ENCODE data around the gene GTF2F1. TPM values are rescaled to one million over a fixed set of nuclear protein-coding genes. Genes with fewer than 3 reads are reported as not detected.
"Not testable (repeated sequence)": the region's sequence is repeated elsewhere in the genome, so short reads cannot be mapped to it uniquely, and the experiment has no call there.

GTF2F1 gene
- 100 to 1,000 TPM in 2 of 4 donors, 10 to 100 TPM in 2; 78.9 to 112 (median 102) TPM for polyA plus RNA-seq (ENCODE audit: insufficient read length in 4 of 4)

DNA sequence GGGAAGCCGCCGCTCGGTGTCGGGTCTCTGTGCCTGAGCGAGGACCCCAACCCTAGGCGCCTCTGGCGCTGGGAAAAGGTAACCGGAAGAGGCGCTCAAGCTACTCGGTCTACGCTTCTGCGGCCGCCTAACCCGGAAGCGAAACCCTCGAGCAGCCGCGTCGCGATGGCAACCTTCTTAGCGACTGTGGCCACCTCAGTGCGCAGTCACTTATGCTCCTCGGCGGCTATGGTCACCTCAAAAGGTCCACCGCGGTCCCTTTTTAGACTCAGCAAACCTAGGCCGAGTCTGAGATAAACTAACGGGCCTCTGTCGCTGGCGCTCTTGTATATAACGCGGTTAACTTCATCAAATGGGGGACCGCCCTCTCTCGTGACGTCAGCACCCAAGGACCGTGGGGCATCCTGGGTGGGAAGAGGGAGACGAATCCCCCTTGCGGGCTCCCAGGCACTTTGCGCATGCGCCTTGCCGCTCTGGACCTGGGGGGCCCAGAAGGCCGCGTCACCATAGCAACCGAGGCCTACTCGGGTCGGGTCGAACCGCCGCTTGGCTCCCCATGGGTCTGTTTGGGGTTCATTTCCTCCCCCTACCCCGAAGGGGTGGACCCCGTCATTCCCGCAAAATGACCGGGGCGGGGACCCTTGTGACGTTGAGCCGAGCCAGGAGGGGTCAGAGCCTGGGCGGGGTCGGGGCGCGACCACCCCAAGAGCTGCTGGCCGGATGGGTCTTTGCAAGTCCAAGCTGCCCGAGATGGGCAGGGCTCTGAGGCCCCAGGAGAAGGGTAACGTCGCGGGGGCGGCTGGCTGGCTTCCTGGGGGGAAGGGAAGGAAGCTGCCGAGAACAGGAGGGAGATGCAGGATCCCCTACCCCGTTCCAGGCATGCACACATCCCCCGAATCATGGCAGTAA lies at the start of gene GTF2F1:
TSS of gene GTF2F1 (minus strand) at position 91 of the 909 bp plus-strand sequence. CDS start 169 bp downstream, outside the sequence.
- DNase-seq (ENCODE audit: low read depth in 4 of 4, low spot score in 2 of 4): peak; percentile 96 to 99 (median 98)

DNA sequence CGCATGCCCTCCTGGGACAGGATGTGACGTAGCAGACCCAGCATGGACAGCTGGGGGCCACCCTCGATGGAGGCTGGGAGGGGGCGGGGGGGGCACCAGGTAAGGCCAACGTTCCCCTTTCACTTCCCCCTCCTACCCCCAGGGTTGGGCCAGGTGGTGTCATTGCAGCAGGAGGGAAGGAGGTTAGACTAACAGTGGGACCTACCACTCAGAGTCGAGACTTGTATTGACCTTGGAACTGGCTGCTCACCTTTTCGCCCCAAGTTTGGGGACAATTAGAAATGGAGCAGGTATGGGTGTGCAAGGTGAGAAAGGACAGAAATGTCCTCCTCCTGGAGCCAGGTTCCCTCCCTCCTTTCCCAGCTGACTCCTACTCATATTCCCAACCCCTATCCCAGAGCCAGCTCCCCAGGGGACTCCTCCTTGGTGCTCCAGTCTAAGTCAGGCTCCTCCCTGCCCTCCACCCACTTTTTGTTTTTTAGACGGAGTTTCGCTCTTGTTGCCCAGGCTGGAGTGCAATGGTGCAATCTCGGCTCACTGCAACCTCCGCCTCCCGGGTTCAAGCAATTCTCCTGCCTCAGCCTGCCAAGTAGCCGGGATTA lies 49.2 kb upstream of the GTF2F1 start:
- no peak for DNase-seq (ENCODE audit: low read depth in 4 of 4, low spot score in 2 of 4)

GRCh38 chr19:6440905-6441304 lies 47.9 kb upstream of the GTF2F1 start:
- no peak for DNase-seq (ENCODE audit: low read depth in 4 of 4, low spot score in 2 of 4)

GRCh38 chr19:6439743-6440142 lies 46.8 kb upstream of the GTF2F1 start:
- DNase-seq (ENCODE audit: low read depth in 4 of 4, low spot score in 2 of 4): no peak

DNA sequence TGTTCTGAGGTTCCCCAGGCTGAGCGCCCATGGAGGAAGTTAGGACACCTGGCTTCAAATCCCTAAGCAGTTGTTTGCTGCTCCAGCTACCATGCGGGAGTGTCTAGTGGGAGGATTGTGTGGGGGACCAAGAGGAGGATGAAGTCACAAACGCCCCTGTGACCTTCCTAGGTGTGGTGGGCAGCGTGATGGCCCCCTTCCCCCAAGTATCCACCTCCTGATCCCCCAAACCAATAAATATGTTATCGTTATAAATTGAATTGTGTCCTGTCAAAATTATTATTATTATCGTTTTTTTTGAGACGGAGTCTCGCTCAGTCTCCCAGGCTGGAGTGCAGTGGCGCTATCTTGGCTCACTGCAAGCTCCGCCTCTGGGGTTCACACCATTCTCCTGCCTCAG lies 40.7 kb upstream of the GTF2F1 start, which contains the start of gene SLC25A41:
TSS of gene SLC25A41 (minus strand) at position 101 of the 400 bp plus-strand sequence. CDS start at position 31, 70 bp downstream.
- no peak for DNase-seq (ENCODE audit: low read depth in 4 of 4, low spot score in 2 of 4)

- DNase-seq (ENCODE audit: low read depth in 4 of 4, low spot score in 2 of 4): no peak
Measured at GRCh38 chr19:6433165-6433564, 40.2 kb upstream of the GTF2F1 start.

- DNase-seq (ENCODE audit: low read depth in 4 of 4, low spot score in 2 of 4): no peak
Measured at GRCh38 chr19:6431891-6432290, 38.9 kb upstream of the GTF2F1 start.

- DNase-seq (ENCODE audit: low read depth in 4 of 4, low spot score in 2 of 4): no peak
Measured at GRCh38 chr19:6429419-6430221, 36.7 kb upstream of the GTF2F1 start.

GRCh38 chr19:6428692-6429418 lies 35.9 kb upstream of the GTF2F1 start:
- not testable (repeated sequence) for DNase-seq (ENCODE audit: low read depth in 4 of 4, low spot score in 2 of 4)

DNA sequence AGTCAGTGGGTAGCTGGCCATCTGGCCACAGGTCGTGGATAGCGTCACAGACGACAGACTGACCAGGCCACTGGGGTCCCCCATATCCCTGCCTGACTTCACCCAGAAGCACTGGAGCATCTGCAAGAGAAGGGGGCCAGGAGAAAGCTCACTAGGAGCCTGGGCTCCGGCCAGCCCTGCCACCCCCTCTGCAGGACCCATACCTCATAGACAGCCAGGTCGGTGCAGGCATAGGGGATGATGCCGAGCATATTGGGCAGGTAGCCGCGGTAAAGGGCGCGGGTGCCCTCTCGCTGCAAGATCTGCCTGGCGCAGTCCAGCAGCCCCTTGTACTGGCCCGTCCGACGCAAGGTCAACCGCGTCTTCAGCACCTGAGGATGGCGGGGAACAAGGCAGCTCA lies 34.2 kb upstream of the GTF2F1 start:
- DNase-seq (ENCODE audit: low read depth in 4 of 4, low spot score in 2 of 4): no peak

GRCh38 chr19:6425732-6426620 lies 33.0 kb upstream of the GTF2F1 start:
- DNase-seq (ENCODE audit: low read depth in 4 of 4, low spot score in 2 of 4): no peak

GRCh38 chr19:6424939-6425731 lies 32.2 kb upstream of the GTF2F1 start:
- peak; percentile 100 for DNase-seq (ENCODE audit: low read depth in 4 of 4, low spot score in 2 of 4)

- DNase-seq (ENCODE audit: low read depth in 4 of 4, low spot score in 2 of 4): no peak
Measured at GRCh38 chr19:6424195-6424938, 31.4 kb upstream of the GTF2F1 start, which contains the start of gene KHSRP. Gene KHSRP, minus strand, starts transcription at chr19:6424811. Its CDS starts 110 bp downstream, at chr19:6424701.

DNA sequence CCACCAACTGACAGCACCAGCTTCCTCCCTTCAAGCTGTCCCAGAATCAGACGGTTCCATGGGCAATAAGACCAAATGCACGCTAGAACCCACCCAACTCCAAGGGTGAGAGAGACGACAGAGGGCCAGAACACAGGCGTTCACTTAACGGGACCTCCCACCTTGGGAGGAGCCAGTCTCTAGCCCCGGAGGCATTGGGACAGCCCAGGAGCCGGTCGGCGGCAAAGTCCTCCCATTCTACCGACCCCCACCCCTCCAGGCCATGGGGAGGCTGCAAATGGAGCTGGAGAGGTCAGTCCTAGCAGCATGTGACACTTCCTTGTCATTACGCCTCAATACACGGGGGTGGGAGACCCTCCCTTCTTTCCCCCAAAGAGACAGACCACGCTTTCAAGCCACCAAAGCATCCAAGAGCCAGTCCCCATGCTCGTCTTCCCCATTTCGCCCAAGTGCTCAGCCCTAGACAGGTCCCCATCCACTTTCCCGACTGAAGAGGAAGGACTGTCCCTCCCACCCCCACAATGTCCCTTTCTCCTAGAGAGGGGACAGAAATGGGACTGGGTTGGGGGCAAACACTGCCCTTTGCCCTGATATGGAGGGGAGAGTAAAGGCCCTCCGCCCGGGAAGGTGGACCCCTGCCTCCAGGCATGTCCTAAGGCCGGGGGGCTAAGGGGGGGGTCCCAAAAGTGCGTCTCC lies 30.7 kb upstream of the GTF2F1 start:
- DNase-seq (ENCODE audit: low read depth in 4 of 4, low spot score in 2 of 4): no peak

DNA sequence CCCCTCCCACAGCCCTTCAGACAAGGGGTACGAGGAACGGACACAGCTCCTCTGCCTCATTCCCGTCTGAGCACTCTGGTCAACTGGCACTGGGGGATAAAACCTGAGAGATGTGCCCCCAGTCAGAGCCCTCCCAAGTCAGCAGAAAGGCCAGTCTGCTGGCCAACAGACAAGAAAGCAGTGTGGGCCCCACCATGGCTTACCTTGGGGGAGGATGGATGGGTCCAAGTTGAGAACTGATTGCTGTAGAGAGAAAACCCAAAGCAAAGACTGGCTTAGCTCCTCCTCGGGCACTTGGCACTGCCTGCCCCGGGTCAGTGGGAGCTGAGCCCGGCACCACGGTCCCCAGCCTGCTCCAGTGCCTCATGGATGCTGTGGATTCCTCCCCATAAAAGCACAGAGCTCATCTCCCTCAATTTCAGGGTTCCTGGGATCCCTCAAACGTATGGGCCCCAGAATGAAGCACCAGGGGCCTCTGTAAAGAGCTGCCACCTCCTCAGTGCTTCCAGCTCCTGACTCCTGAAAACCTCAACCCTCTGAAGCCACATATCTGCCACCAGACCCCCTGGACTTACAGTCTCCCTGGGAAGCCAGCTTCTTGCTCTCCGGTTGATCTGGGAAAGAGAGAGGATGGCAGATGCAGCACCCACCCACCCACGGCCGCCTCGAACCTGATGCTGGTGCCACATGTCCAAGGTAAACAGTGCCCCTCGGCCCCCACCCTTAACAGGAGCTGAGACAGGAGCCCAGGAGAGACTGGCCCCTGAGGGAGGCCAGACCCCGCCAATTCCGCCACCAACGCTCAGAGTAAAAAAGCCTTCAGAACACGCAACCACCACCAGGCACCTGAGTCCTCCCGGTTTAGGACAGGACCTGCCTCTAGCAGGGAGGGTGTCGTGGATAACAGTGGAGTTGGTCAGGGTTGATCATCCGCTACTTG lies 28.4 kb upstream of the GTF2F1 start:
- DNase-seq (ENCODE audit: low read depth in 4 of 4, low spot score in 2 of 4): no peak

DNA sequence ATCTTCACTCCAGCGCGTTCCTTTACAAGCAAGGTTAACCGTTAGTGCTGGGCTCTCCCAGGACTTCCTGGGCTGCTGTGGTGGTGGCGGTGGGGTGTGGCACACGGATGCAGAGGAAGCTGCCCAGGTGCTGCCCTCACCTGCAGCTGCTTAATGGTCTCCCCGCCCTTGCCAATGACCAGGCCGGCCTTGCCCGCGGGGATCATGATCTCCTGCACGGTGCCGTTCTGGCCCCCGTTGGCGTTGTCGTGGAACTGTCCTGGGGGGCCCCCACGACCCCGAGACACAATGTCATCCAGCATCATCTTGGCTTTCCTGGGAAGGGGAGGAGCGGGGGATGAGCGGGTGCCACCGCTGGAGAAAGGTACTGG lies 25.6 kb upstream of the GTF2F1 start:
- no peak for DNase-seq (ENCODE audit: low read depth in 4 of 4, low spot score in 2 of 4)

All from left renal cortex interstitium (tissue), 4 donors.